ENCODE data around the gene BTBD18.
A peak's percentile ranks its signal among the peaks of the same experiment; 100 is the strongest.
"Not testable (repeated sequence)": the region's sequence is repeated elsewhere in the genome, so short reads cannot be mapped to it uniquely, and the experiment has no call there.

The BTBD18 gene

GRCh38 chr11:57728829-57729228, 22.8 kb downstream of the BTBD18 start:
- DNase-seq = no peak

DNA sequence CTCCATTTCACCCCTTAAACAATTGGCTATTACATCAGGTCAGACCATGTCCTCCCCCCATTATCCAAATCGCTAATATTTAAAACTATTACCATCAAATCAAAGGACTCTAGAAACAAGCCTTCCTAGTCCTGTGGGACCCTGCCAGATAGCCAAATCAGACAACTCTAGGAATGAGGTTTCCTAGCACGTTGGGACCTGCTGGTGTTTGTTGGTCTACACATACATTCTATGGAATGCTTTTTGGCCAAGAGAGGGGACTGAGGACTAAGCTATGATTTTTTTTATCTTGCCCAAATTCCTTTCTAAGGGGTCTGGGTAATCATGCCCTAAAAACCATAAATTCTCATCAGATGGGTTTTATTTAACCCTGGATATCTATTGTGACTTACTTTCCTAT, 24.4 kb downstream of the BTBD18 start:
- no peak for DNase-seq

GRCh38 chr11:57716726-57717125, 34.9 kb downstream of the BTBD18 start:
- DNase-seq = not testable (repeated sequence)

GRCh38 chr11:57713835-57714234, 37.8 kb downstream of the BTBD18 start:
- no peak for DNase-seq

- DNase-seq = peak; percentile 63 to 82 (median 76)
These were observed 39.1 kb downstream of the BTBD18 start, which contains the start of gene TMX2 for GRCh38 chr11:57712256-57713150. TSS of gene TMX2 (plus strand) at chr11:57712593. CDS start at chr11:57712619, 26 bp downstream.

DNA sequence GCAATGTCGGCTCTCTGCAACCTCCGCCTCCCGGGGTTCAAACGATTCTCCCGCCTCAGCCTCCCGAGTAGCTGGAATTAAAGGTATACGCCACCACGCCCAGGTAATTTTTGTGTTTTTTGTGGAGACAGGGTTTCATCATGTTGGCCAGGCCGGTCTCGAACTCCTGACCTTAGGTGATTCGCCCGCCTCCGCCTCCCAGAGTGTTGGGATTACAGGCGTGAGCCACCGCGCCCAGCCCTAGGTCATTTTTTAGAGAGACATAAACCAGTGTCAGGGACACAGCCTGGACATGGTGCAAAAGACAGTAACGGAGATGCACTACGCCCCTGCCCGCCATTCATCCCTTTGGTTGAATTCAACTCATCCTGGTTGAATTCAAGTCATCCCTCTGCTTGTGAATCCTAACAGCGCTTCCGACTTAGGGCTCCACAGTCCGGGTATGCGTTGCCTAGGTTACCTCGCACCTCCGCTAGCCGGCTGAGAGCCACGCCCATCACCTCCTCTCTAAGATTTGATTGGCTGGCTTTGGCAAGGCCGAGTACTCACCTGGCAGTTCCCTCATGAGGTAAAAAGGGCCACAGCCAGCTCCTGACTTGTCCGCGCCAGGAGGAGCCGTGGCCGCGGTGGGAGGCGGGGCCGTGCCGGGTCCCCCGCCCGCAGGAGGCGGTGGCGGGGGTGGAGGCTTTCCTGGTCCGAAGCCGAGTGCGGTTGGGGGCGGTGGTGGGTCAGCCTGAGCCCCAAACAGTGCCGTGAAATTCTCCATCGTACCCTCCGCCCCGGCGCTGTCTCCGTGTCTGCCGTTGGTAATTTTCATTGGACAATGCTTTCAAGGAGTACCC, 40.0 kb downstream of the BTBD18 start, which contains the start of gene MED19:
TSS of gene MED19 (minus strand) at position 802 of the 842 bp plus-strand sequence. CDS start at position 766, 36 bp downstream.
- peak; percentile 59 to 68 (median 61) for DNase-seq

DNA sequence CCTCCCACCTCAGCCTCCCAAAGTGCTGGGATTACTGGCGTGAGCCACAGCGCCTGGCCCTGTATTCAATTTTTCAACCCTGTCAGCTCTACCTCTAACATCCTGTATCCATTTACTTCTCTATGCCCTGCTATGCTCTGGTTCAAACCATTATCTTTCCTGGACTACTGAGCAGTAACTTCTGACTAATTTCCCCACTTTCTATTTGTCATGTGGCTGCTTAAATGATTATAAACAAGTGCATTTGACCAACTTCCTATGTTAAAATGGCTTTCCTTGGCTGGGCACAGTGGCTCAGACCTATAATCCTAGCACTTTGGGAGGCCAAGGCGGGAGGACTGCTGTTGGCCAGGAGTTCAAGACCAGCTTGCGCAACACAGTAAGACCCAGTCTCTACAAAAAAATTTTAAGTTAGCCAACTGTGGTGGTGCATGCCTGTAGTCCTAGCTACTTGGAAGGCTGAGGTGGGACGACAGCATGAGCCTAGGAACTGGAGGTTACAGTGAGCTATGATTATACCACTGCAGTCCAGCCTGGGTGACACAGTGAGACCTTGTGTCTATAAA, 41.7 kb downstream of the BTBD18 start:
- DNase-seq = no peak

DNA sequence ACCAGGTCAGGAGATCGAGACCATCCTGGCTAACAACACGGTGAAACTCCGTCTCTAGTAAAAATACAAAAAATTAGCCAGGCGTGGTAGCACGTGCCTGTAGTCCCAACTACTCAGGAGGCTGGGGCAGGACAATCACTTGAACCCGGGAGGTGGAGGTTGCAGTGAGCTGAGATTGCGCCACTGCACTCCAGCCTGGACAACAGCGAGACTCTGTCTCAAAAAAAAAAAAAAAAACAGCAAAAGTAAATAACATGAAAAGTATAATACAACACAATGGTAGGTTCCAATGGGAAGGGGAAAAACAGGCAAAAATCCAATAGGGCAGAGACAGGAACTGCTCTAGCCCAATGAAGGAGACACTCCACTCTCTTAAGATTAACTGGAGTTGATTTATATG, 46.2 kb downstream of the BTBD18 start:
- DNase-seq = not testable (repeated sequence)

- DNase-seq = no peak
These were observed 46.7 kb downstream of the BTBD18 start for GRCh38 chr11:57704932-57705331.

DNA sequence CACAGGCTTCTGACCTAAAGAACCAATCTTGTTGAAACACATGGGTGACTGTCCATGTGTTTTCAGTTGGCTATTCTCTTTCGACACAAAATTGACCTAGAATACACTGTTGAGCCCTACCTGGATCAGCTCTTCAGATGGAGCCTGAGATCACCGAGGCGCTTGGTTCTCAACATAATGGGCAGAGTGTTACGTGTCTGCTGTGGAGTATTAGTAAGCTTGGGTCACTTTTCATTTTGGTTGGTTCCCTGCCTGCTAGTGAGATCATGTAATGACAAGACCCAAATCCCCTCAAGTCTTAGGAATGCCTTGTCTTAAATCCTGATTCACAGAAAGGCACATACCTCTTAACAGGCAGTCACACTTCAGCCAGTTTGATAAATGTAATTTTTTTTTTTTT, 48.3 kb downstream of the BTBD18 start:
- DNase-seq = no peak

- DNase-seq = no peak
These were observed 51.2 kb downstream of the BTBD18 start for GRCh38 chr11:57700425-57700824.

DNA sequence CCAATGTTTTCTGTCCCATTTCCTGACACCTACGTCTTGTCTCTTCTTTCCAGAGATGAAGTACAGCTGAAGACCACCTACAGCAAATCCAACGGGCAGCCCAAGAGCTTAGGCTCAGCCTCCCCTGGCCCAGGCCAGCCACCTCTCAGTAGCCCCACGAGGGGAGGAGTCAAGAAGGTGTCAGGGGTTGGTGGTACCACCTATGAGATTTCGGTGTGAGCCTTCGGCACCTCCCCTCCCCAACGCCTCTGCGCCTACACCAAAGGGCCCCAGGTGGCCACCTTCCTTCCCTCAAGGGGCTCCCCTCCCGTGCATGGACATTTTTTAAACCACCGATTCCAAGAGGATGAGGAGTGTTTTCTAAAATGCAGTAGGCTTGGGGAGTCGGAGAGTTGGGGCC, 51.8 kb downstream of the BTBD18 start:
- no peak for DNase-seq

- DNase-seq = no peak
These were observed 52.7 kb downstream of the BTBD18 start for GRCh38 chr11:57698843-57699365.
